NCI-H446 treated with DMSO at 0.1 percent for 48 hours (cell line): Measurements from ENCODE around the gene TEX51.

Experiments used
- DNase-seq: peaks from one replicate; lab custom pipeline; 2025; lab: John Stamatoyannopoulos, UW

TEX51 gene

DNA sequence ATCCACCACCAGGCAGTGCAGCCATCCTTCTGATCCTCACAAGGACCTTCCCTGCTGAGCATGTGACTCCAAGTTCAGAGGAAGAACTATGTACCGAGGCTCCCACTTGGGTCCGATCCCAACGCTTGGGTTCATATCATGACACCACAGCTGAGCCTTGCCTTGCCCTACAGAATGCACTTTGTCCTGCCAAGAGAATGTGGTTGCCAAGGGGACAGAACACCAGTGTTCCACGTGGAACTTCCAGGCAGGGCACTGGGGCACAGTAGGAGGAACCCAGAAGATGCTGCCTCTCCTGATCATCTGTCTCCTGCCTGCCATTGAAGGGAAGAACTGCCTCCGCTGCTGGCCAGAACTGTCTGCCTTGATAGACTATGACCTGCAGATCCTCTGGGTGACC is at the start of gene TEX51:
Gene TEX51 (plus strand): TSS at position 255 of the 400 bp plus-strand sequence. CDS start 29 bp downstream, at position 284.
- DNase-seq, result no peak

DNA sequence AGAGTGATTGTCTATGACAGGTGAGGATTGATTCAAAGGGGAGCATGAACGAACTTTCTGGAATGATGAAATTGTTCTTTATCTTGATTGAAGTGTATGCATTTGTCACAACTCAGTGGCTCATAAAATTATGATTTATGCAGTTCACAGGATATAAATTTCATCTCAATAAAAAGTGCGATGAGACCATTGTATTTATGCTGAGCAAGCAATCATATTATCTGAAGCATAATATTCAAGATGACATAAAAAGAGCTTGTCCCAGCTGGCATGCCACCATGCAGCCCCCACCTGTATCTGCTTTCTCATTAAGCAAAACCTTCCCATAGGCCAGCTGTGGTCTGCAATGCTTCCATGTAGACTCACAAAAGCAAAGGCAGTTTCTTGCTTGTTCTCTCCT is 49.6 kb upstream of the TEX51 start:
- no peak for DNase-seq

DNA sequence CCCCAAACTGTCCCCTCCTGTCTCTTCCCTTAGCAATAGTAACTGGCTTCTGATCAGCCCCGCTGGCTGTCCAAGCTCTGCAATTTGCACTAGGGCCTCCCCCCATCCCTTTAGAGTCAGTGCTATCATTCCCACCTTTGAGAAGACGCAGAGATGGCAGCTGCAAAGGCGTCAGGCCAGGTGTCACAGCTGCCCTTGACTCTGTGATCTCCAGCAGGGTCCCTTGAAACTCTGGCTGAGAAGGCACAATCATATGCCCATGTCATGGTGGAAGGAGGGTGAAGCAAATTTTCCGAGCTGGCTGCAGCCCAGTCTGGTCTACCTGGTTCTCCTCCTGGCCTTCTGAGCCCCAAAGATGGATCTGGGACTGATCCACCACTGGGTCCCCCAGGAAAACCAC is 49.2 kb upstream of the TEX51 start:
- DNase-seq, result no peak

DNA sequence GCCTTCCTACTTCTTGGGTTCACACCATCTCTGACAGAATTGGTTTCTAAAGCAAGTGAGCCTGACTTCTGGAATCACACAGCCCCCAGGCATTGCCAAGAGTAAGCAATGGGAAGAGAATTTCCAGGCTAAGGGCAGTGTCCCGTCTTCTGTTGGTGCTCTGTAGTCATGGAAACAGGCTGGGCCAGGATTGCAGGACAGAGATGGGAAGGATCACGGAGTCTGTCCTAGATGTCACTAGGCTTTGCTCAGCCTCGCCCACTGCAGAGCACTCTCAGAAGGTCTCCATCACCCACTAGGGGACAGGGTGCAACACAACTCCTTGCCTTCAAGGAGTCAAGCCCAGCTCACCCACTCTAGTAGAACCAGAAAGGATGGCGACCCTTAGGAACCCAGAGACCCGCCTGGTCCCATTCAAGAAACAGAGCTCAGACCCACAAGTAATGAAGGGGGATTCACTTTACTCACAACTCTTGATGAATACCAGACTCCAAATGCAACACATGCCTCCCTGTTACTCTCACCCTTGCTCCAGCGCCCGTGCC is 48.6 kb upstream of the TEX51 start:
- DNase-seq, result no peak

DNA sequence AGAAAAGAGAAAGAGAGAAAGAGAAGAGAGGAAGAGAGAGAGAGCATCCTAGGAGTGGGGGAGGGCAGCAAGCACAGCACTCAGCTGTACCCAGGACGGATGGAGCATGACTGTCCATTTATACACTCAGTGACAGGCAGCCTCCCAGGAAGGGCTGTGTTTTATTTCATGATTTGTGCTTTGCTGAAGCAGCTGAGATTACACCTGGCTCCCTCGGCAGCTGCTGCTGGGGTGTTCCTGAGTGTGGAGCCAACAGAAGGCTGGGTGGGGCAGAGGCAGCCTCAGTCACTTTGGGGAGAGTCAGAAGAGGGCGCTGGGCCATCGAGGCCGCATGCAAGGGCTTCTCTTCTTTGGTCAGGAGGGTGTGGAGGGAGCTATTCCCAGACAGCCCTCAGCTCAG is 47.8 kb upstream of the TEX51 start:
- DNase-seq, result no peak

DNA sequence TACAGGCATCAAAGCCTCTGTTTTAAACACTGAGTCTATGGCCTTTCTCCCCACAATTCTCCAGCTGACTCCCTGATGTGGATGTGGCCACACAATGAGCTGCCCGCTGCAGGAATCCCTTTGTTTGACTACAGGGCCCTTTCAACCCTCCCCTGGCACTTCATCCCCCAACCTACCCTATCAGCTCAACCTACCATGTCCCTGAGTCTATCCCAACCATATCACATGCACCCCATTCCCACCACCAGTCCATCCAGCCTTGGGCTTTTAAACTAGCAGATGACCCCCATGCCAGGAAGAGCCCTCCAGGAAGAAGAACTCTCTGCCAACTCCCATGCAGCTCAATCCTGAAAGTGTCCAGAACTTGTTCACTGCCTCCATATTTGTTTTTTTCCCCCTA is 46.9 kb upstream of the TEX51 start:
- no peak for DNase-seq

DNA sequence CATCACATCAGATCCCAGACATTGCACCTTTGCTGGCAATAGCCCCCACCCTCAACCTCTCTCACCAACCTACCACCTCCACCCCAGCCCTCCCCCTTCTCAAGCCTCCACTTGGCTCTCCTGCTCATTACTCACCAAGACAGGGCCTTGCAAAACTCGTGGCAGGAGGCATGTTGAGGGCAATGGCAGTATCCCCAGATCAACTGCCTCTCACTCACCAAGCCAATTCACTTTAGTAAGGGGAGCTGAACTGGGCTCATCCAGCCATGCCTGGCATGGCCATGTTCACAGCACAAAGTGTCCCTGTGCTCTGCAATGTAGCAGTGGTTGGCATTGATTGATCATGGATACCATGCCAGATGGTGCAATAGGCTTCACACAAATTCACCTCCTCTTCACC is 46.3 kb upstream of the TEX51 start:
- no peak for DNase-seq

DNA sequence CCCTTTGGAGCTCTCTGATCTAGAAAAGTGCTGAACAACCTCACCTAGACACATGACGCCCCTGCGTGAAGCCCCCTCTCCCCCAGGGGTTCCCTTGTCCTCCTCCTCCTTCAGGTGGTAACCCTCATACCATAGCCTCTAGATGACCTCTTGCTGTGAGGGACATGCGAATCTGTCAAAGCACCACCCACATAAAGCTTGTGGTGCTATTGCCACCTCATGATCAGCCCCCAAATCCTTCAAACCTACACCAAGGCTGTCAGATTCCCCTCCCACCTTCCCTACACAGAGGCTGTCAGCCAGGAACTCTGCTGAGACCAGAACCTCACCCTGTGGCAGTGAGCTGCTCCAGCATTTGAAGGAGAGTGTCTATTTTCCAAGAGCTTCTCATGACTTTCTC is 43.1 kb upstream of the TEX51 start:
- no peak for DNase-seq

DNA sequence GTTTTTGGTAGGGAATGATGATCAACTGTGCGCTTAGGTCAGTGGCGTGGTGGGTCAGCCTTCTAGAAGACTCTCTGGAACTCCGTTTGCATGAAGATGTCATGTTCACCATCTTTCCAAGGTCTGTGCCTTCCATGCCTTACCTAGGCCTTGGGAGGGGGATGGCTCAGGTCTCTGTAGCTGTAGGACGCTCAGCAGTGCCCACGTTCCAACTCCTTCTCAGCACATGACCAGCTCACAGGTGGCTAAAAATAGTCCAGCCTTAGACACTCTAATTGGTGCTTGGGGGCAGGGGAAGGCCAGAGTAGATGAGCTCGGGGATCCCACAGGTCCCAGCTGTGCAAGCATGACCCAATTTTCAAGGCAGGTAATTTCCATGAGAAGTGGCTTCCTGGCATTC is 42.3 kb upstream of the TEX51 start:
- DNase-seq, result no peak

DNA sequence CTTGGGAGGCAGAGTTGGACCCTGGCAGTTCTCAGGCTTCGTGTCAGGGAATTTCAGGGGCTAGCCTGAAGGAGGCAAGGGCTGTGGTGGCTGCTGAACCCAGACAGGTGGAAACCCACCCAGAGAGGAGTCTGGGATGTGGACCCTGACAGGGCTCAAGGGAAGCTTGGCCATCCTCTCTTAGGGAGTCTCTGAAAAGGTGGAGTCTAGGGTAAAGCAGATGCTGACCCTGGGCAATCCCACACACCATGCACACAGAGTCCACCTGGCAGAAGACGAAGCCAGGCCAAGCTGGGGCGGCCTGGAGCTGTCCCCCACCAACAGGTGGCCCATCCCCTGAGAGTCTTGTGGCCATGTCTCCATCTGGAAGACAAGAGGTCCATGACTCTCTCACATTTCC is 41.2 kb upstream of the TEX51 start:
- no peak for DNase-seq

DNA sequence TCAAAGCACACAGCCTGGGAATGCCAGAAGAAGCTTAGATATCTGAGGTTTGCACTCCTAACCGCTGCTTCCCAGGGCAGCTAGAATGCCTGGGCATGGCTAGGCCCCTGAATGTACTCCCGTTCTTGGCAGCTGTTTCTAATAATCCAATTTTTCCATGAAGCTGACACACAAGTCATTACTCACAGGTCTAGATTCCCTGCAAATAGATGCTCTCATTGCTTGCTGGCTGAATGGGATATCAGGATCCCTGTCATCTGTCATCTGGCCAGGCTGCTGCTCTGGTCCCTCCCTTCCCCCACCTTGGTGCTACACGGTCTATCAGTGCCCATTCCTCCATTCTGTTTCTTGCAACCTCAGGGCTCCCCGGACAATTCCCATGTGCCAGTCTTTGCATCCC is 40.7 kb upstream of the TEX51 start:
- DNase-seq, result no peak

DNA sequence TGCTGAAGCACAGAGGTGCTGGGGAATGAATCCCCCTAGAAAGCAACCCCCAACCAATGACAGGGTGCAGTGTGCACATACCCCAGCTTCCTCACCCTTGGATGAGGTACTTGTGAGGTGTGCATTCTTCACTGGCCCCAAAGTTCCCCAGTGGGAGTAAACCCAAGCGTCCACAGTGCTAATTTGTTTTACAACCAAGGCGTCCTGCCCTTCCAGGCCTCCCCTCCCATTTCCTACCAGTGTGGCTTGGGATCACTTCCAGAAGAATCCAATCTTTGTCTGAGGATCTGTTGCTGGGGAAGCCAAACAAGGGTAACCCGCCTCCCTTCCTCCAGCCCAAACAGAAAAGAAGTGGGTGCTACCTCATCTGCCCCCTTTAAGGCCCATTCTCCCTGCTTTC is 40.3 kb upstream of the TEX51 start:
- DNase-seq, result no peak

DNA sequence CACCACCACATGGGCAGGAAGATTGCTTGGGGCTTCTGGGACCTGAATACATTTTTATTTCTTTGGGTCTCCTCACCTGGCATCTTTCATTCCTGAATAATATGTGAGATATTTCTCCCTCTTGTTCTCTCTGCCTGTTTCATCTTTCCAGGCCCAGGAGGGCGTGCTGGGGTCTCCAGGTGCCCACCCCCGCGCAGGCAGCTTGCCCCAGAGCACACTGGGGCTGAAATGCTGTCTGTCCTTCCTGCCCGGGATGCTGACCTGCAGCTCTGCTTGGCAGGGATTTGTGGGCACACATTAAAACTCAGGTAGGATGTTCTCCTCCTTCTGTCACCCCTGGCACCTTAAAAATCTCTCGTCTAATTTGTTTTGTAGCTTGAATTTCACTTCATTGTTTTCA is 39.7 kb upstream of the TEX51 start:
- DNase-seq, result no peak

DNA sequence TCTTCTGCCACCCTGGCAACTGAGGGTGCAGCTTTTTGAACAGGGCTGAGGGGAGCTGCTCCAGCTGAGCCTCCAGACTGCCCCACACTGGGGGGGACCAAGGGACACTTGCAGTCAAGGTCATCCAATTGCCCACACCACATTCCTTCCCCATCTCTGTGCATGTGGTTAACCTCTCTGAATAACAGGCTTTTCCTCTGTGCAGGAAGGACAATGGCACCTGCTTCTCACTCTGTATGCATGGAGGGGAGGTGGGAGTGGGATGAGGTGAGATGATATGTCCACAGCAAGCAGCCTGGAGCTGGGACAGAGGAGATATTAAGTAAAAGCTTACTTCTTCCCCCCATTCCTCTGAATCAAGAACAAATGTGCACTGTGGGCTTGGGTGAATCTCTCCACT is 39.1 kb upstream of the TEX51 start:
- no peak for DNase-seq

DNA sequence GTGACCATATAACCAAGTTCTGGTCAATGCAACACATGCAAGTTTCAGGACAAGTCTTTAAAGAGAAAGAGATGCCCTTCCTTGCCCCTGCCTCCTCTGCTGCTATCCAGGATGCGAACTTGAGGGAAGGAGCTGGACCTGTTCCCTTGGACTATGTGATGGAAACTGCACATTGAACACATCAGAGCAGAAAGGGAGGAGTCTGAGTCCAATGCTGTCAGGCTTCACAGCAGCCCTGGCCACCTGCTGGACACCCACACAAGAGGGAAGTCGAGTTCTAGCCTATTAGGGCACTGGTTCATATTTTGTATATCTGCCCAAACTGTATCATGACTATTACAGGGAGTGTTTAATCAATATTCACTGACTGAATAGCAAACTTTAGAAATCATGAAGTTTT is 38.3 kb upstream of the TEX51 start:
- no peak for DNase-seq

DNA sequence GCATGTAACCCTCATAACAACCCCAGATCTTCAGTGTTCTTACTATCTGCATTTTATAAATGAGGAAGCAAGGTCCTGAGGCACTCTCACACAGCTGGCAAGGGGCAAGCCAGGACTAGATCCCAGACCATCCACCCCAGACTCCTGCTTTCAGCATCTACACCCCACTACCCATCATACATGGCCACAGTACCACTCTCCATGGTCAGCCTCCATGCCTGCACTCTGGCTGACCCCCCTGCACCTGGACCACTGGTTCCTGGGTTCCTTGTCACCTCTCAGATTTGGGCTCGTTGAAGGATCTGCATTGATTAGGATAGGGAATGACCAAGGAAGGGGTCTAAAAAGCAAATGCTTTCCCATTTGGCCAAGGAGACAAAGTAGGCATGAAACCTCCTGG is 36.0 kb upstream of the TEX51 start:
- no peak for DNase-seq

DNA sequence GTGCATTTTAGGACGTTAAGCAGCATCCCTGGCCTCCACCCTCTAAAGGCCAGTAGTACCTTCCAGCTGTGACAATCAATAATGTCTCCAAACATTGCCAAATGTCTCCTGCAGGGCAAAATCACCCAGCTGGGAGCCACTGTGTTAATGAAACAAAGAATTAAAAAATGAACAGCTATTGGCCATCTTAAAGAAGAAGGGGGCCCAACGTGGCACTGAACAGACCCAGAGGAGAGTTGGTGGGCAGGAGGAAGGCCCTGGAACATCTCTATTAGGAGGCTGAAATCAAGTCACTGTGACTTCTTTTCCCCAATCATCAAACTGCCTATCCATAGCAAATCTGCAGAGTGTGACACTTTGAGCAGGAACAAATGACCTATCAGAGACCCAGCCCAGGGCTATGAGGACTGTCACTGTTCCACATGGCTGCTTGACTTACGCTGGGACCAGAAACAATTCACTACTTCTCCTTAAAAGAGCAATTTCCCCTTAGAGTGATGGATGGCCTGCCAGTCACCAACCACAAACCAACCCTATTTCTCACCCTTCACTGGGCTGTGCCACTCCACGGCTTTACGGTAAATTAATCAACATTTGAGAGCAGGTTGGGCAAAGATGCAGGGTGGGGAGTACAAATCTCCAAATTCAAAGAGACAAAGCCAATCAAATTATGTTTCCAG is 35.2 kb upstream of the TEX51 start:
- no peak for DNase-seq

DNA sequence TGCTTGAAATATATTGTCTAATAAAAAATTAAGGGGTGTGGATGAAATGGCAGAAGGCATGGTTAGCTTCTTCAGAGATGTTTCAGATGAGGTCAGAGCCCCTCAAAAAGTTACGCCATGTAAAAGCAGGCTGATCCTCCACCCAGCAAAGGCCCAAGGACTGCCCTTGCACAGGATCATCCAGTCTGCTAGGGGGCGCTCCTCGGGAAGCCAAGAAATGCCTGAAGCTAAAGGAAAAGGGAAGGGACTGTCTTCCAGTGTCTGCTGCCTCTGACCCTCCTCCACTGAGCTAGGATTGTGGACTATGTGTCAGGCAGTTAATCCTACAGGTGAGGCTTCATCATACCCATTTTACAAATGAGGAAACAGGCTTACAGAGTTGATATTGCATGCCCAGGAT is 33.8 kb upstream of the TEX51 start:
- no peak for DNase-seq

DNA sequence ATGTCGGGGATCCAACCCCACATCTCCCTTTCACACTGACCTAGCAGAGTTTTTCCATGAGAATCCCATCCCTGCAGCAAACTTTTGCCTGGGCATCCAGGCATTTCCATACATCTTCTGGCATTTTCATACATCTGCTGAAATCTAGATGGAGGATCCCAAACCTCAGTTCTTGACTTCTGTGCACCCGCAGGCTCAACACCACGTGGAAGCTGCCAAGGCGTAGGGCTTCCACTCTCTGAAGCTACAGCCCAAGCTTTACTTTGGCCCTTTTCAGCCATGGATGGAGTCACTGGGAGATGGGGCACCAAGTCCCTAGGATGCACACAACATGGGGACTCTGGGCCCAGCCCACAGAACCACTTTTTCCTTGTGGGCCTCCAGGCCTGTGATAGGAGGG is 32.2 kb upstream of the TEX51 start:
- DNase-seq, result no peak

DNA sequence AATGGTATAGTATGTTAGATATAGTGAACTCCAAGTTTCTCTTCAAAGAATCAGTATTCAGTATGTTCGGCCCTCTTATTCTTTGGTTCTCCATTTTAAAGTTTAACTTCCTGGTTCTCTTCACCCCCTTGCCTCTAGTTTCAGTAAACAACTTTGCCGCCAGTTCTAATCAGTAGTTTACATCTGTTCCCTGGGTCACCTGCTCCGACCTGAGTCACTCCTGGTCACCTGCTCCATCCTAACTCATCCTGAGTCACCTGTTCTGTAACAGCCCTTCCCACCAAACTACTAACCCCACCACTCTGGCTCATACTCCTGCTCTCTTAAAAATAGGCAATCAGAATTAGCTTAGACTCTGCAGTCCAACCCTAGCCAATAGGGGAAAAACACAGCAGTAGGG is 23.7 kb upstream of the TEX51 start:
- DNase-seq, result no peak

DNA sequence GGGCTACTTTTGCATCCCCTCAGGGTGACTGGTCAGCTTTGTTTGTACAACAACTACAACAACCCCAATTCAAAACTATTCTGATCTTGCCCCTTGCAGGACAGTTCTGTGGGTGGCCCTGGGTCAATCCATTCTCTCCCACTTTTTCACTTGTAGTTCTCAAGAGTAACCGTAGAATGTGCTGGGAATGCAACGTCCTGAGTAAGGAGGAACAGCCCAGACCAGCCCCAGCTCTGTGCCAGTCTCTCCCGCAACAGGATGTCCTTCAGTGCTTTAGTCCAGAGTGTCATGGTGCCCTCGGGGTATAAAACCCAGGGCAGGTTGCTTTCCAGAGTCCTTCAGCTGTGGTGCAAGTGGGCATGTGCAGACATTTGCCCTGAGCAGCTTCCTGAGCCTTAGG is 22.1 kb upstream of the TEX51 start:
- no peak for DNase-seq

DNA sequence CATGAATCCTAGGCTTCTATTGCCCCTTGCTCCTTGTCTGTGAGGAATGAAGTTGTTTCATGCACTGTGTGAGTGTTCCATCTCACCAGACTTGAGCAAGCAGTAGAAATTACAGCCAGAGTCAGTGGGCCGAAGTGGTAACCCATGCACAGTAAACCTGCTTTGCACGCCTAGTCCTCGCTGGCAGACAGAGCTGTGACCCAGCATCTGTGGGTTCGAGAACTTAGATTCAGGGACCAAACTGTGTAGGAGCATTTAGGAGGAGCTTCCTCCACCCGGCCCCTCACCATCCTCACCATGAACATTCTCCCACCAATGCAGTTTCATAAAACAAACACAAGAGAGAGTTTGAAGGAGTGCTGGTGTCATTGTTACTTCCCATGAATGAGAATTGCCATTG is 21.6 kb upstream of the TEX51 start:
- no peak for DNase-seq

DNA sequence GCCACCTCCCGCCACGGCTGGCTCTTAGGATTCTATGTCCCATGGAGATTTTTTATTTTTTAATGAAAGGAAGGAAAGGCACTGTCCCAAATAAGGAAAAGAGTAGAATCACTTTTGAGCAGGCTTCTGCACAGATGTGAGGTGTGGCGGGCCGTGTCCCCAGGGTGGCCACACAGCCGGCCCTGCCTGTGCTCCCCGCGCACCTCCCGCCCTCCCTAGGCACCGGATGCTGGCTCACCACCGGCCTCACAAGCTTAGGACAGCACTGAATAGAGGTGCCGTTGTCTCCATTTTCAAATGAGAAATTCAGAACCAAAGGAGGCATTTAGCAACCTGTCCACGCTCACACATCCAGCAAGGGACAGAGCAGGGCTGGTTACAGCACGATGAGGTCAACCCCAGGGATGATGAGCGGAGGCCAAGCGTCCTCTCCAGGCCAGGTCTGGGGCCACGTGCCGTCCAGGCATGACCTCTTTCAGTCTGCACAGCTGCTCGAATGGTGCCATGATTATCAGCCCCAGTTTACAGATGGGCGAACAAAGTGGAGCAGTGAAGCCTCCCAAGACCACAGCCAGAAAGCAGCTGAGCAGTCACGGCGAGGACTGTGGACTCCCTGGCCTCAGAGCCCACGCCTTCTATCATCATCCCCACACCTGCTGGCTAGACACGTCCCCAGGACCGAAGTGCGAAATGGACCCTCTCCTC is 20.7 kb upstream of the TEX51 start:
- no peak for DNase-seq

DNA sequence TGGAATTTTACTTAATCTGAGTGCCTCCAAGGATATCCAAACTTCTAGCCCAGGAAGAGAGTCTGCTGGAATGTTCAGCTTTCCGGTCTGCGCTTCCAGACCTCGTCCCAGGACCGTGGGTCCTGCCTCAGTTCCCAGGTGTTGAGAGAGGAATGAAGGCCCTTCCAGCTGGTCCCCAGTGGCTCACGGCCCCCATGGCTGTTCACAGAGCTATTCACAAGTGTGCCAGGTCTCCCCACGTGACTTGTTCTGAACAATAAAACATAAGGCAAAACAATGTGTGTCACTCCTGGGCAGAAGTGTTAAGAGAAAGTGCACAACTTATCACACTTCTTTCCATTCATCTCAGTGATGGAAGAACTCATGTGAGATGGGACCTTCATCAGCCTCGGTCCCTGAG is 20.1 kb upstream of the TEX51 start:
- no peak for DNase-seq
